K562 (cell line): ENCODE data around the gene WFDC13. TPM values are rescaled to one million over a fixed set of nuclear protein-coding genes. Genes with fewer than 3 reads are reported as not detected.
A peak's percentile ranks its signal among the peaks of the same experiment; 100 is the strongest.

Source experiments
- ATAC-seq: fragments of 200-7000 bp; cut with Tn5 transposase; 3 replicates; pipeline ENCODE4 v1.9.1; 2020; ENCODE audit warnings: moderate library complexity
- BruUV-seq: library from RNA; stranded (reverse); fragments of 400-500 nt; replicated peaks from 2 replicates; lab custom pipeline; 2021; lab: Mats Ljungman, UMichigan
- CTCF ChIA-PET: fragments of 300-600 bp; formaldehyde crosslinking; extraction: SDS; loops from one replicate; lab custom pipeline; 2021; ENCODE audit warnings: low intra/inter-chr PET ratio; lab: Yijun Ruan, JAX
- POLR2A ChIA-PET: fragments of 300-600, 350-650 bp; sonication (Branson Sonifier 250); formaldehyde crosslinking; extraction: SDS; loops from one replicate; lab custom pipeline; 2021; ENCODE audit warnings: antibody characterized with exemption, inconsistent platforms; lab: Yijun Ruan, JAX
- DNase-seq, 4 experiments: peaks; one replicate each; pipeline versions ENCODE4 v3.0.0 to v3.0.0-alpha.2; 2011 to 2018; ENCODE audit warnings: low spot score in 3 of 4, mixed read lengths in 3 of 4; ENCODE audit errors: extremely low read depth in 1 of 4
- FAIRE-seq: peaks from 2 replicates; lab custom pipeline; 2011; peaks lifted over from hg19 to GRCh38; lab: Jason Lieb, UNC
- H2AFZ ChIP-seq: 2 replicates; pipeline ENCODE4 v1.6.0; 2011; ENCODE audit warnings: low read depth, low read length, control low read depth, inconsistent platforms
- H3K27ac ChIP-seq: fragments of 200-600 bp; 3 replicates; pipeline ENCODE4 v1.8.0; 2011; ENCODE audit warnings: low read depth, mild to moderate bottlenecking, control low read depth, inconsistent platforms, low read length, moderate library complexity, mixed read lengths; ENCODE audit errors: extremely low read depth
- H3K27me3 ChIP-seq, 2 experiments: fragments of 300-600 bp in 1 of 2; 2 replicates in 1 of 2; 3 replicates in 1 of 2; pipeline versions ENCODE4 v1.6.0 to v1.8.0; 2011; ENCODE audit warnings: inconsistent platforms in 2 of 2, low read length in 2 of 2, mild to moderate bottlenecking in 1 of 2, mixed read lengths in 1 of 2, moderate library complexity in 1 of 2; ENCODE audit not compliant: control insufficient read depth in 2 of 2, insufficient read depth in 2 of 2
- H3K36me3 ChIP-seq: fragments of 300-600 bp; 3 replicates; pipeline ENCODE4 v1.8.0; 2011; ENCODE audit warnings: mild to moderate bottlenecking, low read length, inconsistent platforms; ENCODE audit not compliant: control insufficient read depth, insufficient read depth
- H3K4me1 ChIP-seq, 2 experiments: fragments of 200-600 bp in 1 of 2; replicated peaks in 1 of 2; 2 replicates in 1 of 2; 3 replicates in 1 of 2; pipeline versions ENCODE4 v1.5.1 to v1.8.0; 2011; ENCODE audit warnings: inconsistent platforms in 2 of 2, low read length in 2 of 2, mild to moderate bottlenecking in 1 of 2, mixed read lengths in 1 of 2, moderate library complexity in 1 of 2; ENCODE audit not compliant: control insufficient read depth in 2 of 2, insufficient read depth in 2 of 2
- H3K4me2 ChIP-seq: 2 replicates; pipeline ENCODE4 v1.6.1; 2011; ENCODE audit warnings: low read length, control low read depth, inconsistent platforms, mixed read lengths; ENCODE audit not compliant: insufficient read depth
- H3K4me3 ChIP-seq: fragments of 200-600 bp; sonication (generic), shearing (Covaris generic); 2 replicates; pipeline ENCODE4 v1.5.1; 2016; ENCODE audit warnings: control low read depth, inconsistent platforms
- H3K79me2 ChIP-seq: fragments of 200-600 bp; 3 replicates; pipeline ENCODE4 v1.8.0; 2011; ENCODE audit warnings: low read length, inconsistent platforms; ENCODE audit not compliant: control insufficient read depth, insufficient read depth
- H3K9ac ChIP-seq, 2 experiments: 2 replicates each; pipeline versions ENCODE4 v1.6.0 to v1.6.1; 2011; ENCODE audit warnings: low read depth in 2 of 2, low read length in 2 of 2, control low read depth in 1 of 2, inconsistent platforms in 1 of 2, mild to moderate bottlenecking in 1 of 2, mixed read lengths in 1 of 2; ENCODE audit not compliant: insufficient read depth in 1 of 2
- H3K9me1 ChIP-seq: one replicate; pipeline ENCODE4 v1.6.0; 2011; ENCODE audit warnings: inconsistent platforms, mild to moderate bottlenecking, low read length, moderate library complexity; ENCODE audit not compliant: control insufficient read depth, insufficient read depth
- H3K9me3 ChIP-seq: replicated peaks from 2 replicates; pipeline ENCODE4 v1.5.1; 2011; ENCODE audit warnings: low read depth, low read length, inconsistent platforms; ENCODE audit not compliant: control insufficient read depth, insufficient read depth
- H4K20me1 ChIP-seq: replicated peaks from 2 replicates; pipeline ENCODE4 v1.6.1; 2011; ENCODE audit warnings: low read length, inconsistent platforms, mixed read lengths; ENCODE audit not compliant: control insufficient read depth, insufficient read depth
- HNRNPLL ChIP-seq: fragments of 200-400 bp; formaldehyde crosslinking; IDR thresholded peaks from 2 replicates; pipeline ENCODE4 v1.6.1; 2017; ENCODE audit warnings: low read length, low read depth, mild to moderate bottlenecking; ENCODE audit not compliant: poor library complexity, severe bottlenecking
- SPI1 ChIP-seq: IDR thresholded peaks from 2 replicates; pipeline ENCODE4 v1.6.1; 2011; ENCODE audit warnings: low read depth, low read length, control low read depth, borderline replicate concordance
- TSC22D4 ChIP-seq: fragments of 450-650 bp; IDR thresholded peaks from 2 replicates; pipeline ENCODE4 v1.6.1; 2016; ENCODE audit warnings: missing genetic modification characterization, missing biosample characterization, control low read depth
- WGBS: fragments of 100-300 bp; shearing (Covaris generic); methylation state at CpG from one replicate; pipeline ENCODE4 v1.1.6; 2016; ENCODE audit warnings: low coverage, mixed read lengths; ENCODE audit not compliant: insufficient coverage; ENCODE audit errors: missing lambda C conversion rate; 5-methylcytosine and 5-hydroxymethylcytosine counted together
- in situ Hi-C: fragments of 300-500 bp; cut with MboI; formaldehyde crosslinking; loops from 4 replicates; pipeline ENCODE4 v1.15.0; 2018; ENCODE audit warnings: inconsistent platforms, mixed read lengths
- intact Hi-C: fragments of 100-400 bp; cut with micrococcal nuclease; formaldehyde crosslinking; loops from 2 replicates; pipeline ENCODE4 v1.14.2; 2022
- polyA plus RNA-seq, 8 experiments: library from polyadenylated mRNA; depleted of rRNA in 4 of 8; stranded (reverse) in 5 of 8; unstranded in 3 of 8; fragments of >200 nt; fragmentation: Nextera tagmentation in 2 of 8; fragmentation: Illumina TruSeq in 1 of 8; extraction: Ambion mirVana in 2 of 8; extraction: Trizol in 1 of 8; gene quantifications; 2 replicates each; pipeline versions ENCODE4 v1.2.1 to v1.2.3, GENCODE V29; 2011 to 2014; ENCODE audit warnings: inconsistent platforms in 1 of 8, missing spikeins in 1 of 8
- total RNA-seq, 7 experiments: library from RNA; depleted of rRNA in 6 of 7; stranded (reverse); fragments of >200 nt in 6 of 7; fragmentation: Illumina TruSeq in 2 of 7; extraction: Trizol in 2 of 7; gene quantifications; 2 replicates each; pipeline versions ENCODE4 v1.2.1 to v1.2.3, GENCODE V29; 2011 to 2021; ENCODE audit warnings: low replicate concordance in 1 of 7

Gene WFDC13
- total and polyA plus RNA-seq, 9 of the 15 experiments (the other 6 are each of a cell fraction or from before 2014, with no cell fraction given): not detected

DNA sequence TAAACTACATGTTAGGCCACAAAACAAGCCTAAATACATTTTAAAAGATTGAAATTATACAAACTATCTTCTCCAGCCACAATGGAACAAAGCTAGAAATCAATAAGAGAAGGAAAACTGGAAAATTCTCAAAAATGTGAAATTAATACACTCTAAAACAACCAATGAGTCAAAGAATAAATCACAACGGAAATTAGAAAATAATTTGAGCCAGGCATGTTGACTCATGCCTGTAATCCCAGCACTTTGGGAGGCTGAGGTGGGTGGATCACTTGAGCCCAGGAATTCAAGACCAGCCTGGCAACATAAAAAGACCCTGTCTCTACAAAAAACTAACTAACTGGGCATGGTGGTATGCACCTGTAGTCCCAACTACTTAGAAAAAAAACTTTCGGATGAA is 6.3 kb upstream of the WFDC13 start:
- POLR2A ChIA-PET: no interaction called here
- H3K9me1 ChIP-seq: no peaks in the 10 kb centered on the region
- no peak for TF ChIP-seq HNRNPLL
- TF ChIP-seq, all 486 proteins: peak for 0
- intact Hi-C loops (no loop called here), in situ Hi-C loops (no loop called here)
- ATAC-seq (no peak), DNase-seq (no peak), FAIRE-seq (no peak)
- Histone ChIP-seq H3K27me3 (peaks cover 0 to 2% of the 10 kb centered on the region in 2 experiments; a peak in 1 of 5 replicates), H3K4me1 (no peaks in the 10 kb centered on the region), H3K9me3 (no peaks in the 10 kb centered on the region), H2AFZ (no peak overlapping the region), H3K4me2 (no peak overlapping the region), H3K9ac (no peak overlapping the region), H3K36me3 (no peaks in the 10 kb centered on the region), H4K20me1 (no peaks in the 10 kb centered on the region), H3K79me2 (no peaks in the 10 kb centered on the region), H3K4me3 (no peak overlapping the region), H3K27ac (no peak overlapping the region)
- WGBS: 2% methylated on average over 2 of the region's 2 CpGs
- BruUV-seq: no TSS peak
- CTCF ChIA-PET: no interaction called here

DNA sequence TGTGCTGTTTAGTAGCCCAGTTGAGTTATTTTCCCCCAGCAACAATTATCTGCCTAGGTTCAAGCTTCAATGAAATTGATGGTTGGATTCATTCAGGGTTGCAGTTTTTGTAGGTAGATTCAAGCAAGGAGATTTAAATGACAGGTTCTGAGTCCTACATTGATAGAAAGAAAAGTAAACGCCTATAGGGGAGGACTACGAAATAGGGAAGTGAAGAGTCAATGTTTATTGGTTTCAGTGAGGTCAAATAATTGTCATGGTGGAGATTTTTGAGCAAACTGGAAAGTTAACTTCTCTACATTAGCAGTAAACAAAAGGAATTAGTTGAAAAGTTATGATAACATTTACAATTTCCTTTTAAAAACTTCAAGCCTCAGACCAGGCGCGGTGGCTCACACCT is 734 bp upstream of the WFDC13 start:
- in situ Hi-C loops (no loop called here), intact Hi-C loops (no loop called here)
- DNase-seq (no peak), ATAC-seq (no peak), FAIRE-seq (no peak)
- POLR2A ChIA-PET: no interaction called here
- Histone ChIP-seq H3K27me3 (peaks cover 0 to 2% of the 10 kb centered on the region in 2 experiments; a peak in 1 of 5 replicates), H4K20me1 (no peaks in the 10 kb centered on the region), H3K9me3 (no peaks in the 10 kb centered on the region), H2AFZ (no peak overlapping the region), H3K9me1 (no peaks in the 10 kb centered on the region), H3K9ac (no peak overlapping the region), H3K4me2 (no peak overlapping the region), H3K4me3 (no peak overlapping the region), H3K36me3 (no peaks in the 10 kb centered on the region), H3K27ac (no peak overlapping the region), H3K4me1 (no peaks in the 10 kb centered on the region), H3K79me2 (no peaks in the 10 kb centered on the region)
- 0% methylated on average over 4 of the region's 4 CpGs for WGBS
- no TSS peak for BruUV-seq
- TF ChIP-seq SPI1 (0 out of 2 replicates have a peak, but pooled peaks have one; percentile 10), TSC22D4 (tag) (no peak)
- CTCF ChIA-PET: no interaction called here
